IPS DF 6.9 (cell line): Measurements from ENCODE around the gene PBX2.
"Not testable (repeated sequence)": the region's sequence is repeated elsewhere in the genome, so short reads cannot be mapped to it uniquely, and the experiment has no call there.

Experiments used
- DNase-seq: peaks from one replicate; pipeline ENCODE4 v3.0.0-alpha.2; 2013; ENCODE audit warnings: low read depth, low spot score
- H3K27ac ChIP-seq: one replicate; pipeline ENCODE4 v1.5.1; 2013; ENCODE audit warnings: low read length, control low read depth
- H3K27me3 ChIP-seq: 2 replicates; pipeline ENCODE4 v1.6.1; 2013; ENCODE audit warnings: mild to moderate bottlenecking, low read length; ENCODE audit not compliant: control insufficient read depth, insufficient read depth
- H3K36me3 ChIP-seq: 2 replicates; pipeline ENCODE4 v1.6.1; 2013; ENCODE audit warnings: low read length; ENCODE audit not compliant: control insufficient read depth, insufficient read depth
- H3K4me1 ChIP-seq: 2 replicates; pipeline ENCODE4 v1.6.1; 2013; ENCODE audit warnings: low read length; ENCODE audit not compliant: control insufficient read depth, insufficient read depth
- H3K4me3 ChIP-seq: 2 replicates; pipeline ENCODE4 v1.5.1; 2013; ENCODE audit warnings: mild to moderate bottlenecking, low read length
- H3K9me3 ChIP-seq: 2 replicates; pipeline ENCODE4 v1.6.1; 2013; ENCODE audit warnings: low read length, inconsistent platforms; ENCODE audit not compliant: control insufficient read depth, insufficient read depth
- WGBS: extraction: QIAGEN DNeasy Blood & Tissue Kit; methylation state at CpG from one replicate; pipeline ENCODE4 v1.1.7; 2013; ENCODE audit warnings: mixed read lengths, missing lambda C conversion rate; ENCODE audit not compliant: insufficient read length, insufficient coverage; 5-methylcytosine and 5-hydroxymethylcytosine counted together

PBX2 gene

GRCh38 chr6:32149932-32150870 is 39.8 kb downstream of the PBX2 start:
- no CpG with 5 or more reads among the region's 55 CpGs for WGBS
- DNase-seq: no peak
- no peaks in the 10 kb centered on the region for H3K9me3 ChIP-seq
- no peaks in the 10 kb centered on the region for H3K36me3 ChIP-seq
- no peaks in the 10 kb centered on the region for H3K27me3 ChIP-seq
- H3K27ac ChIP-seq: no peak overlapping the region
- H3K4me1 ChIP-seq: peaks cover 9% of the 10 kb centered on the region
- H3K4me3 ChIP-seq: peak overlapping the region; percentile 57; the same call in 1 of the 2 replicates

DNA sequence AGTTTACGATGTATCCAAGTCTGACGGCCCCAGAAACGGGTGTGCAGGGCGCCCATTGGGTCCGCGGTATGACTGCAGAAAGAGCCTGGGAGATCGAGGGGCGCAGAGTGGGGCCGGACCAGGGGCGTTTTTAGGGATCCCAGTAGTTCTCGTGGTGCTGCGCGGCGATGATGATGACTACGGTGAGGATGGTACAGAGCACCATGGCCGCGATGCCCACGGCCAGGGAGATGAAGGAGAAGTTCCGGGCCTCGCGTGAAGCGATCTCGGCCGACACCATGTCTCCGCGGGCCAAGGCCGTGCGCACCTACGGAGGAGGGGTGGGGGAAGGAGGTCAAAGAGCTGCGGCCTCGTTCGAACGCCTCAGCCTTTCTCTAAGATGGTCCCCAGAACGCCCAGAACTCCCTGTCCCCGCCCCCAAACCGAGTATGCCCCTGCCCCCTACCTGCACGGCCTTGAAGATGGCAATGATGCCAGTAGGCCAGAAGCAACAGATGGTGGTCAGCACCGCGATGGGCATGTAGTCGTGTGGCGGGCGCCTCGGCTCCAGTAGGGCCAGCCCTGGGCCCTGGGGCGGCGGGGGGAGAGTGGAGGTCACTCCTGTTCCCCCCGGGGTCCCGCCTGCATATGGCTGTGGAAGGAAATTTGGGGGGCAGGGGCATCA is 40.8 kb downstream of the PBX2 start:
- Histone ChIP-seq H3K9me3 (no peaks in the 10 kb centered on the region), H3K4me3 (no peak overlapping the region), H3K27me3 (no peaks in the 10 kb centered on the region), H3K27ac (no peak overlapping the region), H3K4me1 (peaks cover 9% of the 10 kb centered on the region), H3K36me3 (no peaks in the 10 kb centered on the region)
- WGBS: no CpG with 5 or more reads among the region's 47 CpGs
- DNase-seq: no peak

- DNase-seq: no peak
- WGBS: no CpG with 5 or more reads among the region's 39 CpGs
- no peak overlapping the region for H3K27ac ChIP-seq
- no peaks in the 10 kb centered on the region for H3K36me3 ChIP-seq
- peaks cover 9% of the 10 kb centered on the region for H3K4me1 ChIP-seq
- H3K27me3 ChIP-seq: no peaks in the 10 kb centered on the region
- H3K9me3 ChIP-seq: no peaks in the 10 kb centered on the region
- no peak overlapping the region for H3K4me3 ChIP-seq
Measured at GRCh38 chr6:32148289-32149091, 41.5 kb downstream of the PBX2 start.

- WGBS: no CpG with 5 or more reads among the region's 4 CpGs
Measured at GRCh38 chr6:32147401-32148132, 42.4 kb downstream of the PBX2 start.

DNA sequence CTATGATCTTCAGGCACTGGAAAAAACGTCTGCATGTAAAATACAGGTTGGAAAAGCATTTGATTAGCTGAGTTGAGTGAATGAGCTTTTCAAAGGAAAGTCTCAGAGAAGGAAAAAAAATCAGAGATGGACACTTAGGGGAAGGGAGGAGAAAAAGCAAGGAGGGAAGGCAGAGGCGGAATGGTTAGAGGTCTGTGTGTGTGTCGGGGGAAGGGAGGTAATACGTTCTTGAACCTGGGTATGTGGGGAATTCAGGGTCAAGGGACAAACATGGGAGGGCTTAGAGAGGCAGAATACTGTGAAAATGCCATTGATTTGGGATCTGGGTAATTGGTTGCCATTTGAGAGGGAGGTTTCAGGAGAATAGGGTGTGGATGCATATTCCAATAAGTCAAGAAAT is 43.3 kb downstream of the PBX2 start:
- Histone ChIP-seq H3K9me3 (no peaks in the 10 kb centered on the region), H3K36me3 (no peaks in the 10 kb centered on the region), H3K4me1 (peaks cover 7% of the 10 kb centered on the region), H3K27me3 (no peaks in the 10 kb centered on the region), H3K4me3 (no peak overlapping the region), H3K27ac (no peak overlapping the region)
- no CpG with 5 or more reads among the region's 4 CpGs for WGBS
- DNase-seq: no peak

More at GRCh38 chr6:32147401-32148132, 42.4 kb downstream of the PBX2 start:
- no peak for DNase-seq
- no peak overlapping the region for H3K4me3 ChIP-seq
- H3K4me1 ChIP-seq: peaks cover 9% of the 10 kb centered on the region
- H3K27me3 ChIP-seq: no peaks in the 10 kb centered on the region
- no peaks in the 10 kb centered on the region for H3K9me3 ChIP-seq
- H3K36me3 ChIP-seq: no peaks in the 10 kb centered on the region
- H3K27ac ChIP-seq: no peak overlapping the region

DNA sequence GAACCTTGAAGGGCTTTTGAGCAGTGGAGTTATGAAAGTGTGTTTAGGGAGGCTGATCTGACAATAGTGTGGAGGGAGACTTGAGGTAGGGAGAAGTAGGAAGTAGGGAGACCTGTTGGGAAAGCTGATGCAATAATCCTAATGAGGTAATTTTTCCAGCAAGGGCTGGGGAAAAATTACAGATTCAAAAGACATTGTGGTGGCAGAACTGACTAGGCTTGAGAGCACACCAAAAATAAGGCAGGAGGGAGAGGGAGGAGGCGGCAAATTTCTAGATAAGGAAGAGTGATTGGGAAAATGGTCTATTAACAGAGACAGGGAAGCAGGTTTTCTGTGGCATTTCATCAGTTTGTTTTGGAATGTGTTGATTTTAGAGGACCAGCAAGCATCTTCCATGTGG is 43.7 kb downstream of the PBX2 start:
- WGBS: no CpG with 5 or more reads among the region's 1 CpG
- no peaks in the 10 kb centered on the region for H3K9me3 ChIP-seq
- H3K27ac ChIP-seq: no peak overlapping the region
- no peak for DNase-seq
- H3K4me3 ChIP-seq: no peak overlapping the region
- H3K36me3 ChIP-seq: no peaks in the 10 kb centered on the region
- peaks cover 6% of the 10 kb centered on the region for H3K4me1 ChIP-seq
- H3K27me3 ChIP-seq: no peaks in the 10 kb centered on the region

DNA sequence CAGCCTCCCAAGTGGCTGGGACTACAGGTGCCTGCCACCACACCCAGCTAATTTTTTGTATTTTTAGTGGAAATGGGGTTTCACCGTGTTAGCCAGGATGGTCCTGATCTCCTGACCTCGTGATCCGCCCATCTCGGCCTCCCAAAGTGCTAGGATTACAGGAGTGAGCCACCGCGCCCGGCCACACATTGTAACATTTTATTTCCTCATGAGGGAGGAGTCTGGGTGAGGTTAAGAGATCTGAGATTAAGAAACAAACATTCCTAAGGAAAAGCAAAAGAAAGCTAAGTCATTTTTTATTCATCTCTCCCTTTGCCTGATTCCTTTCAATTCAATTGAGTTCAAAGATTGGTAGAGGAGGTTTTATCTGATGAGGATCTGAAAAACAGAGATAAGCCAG is 45.8 kb downstream of the PBX2 start:
- not testable (repeated sequence) for H3K27me3 ChIP-seq, H3K4me3 ChIP-seq

DNA sequence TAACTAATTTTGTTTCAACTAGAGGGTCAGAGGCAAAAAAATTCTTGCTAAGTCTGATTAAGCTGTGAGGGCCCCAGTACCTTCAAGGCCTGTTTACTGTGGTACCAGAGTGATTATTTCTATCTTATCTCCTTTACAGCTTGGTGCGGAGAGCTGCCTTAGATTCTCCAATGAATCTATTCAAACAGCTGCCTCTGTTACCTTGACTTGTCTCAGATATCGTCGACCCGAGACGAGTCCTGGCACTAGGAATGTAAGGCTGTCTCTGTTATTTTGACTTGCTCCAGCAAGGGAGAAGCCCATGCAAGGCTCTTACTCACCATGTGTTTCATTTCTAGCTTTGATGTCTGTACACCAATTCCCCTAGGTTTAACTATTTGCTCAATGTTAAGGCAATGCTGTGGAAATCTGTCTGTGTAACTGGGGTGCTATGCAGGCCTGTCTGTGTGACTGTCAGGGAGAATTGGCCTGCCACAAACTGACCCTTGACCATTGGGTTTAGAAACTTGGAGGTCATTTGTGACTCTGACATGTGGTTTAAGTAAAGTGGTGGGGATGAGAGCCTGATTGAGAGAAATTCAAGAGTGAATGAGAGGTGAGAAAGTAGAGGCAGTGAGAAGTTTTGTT is 49.5 kb downstream of the PBX2 start:
- H3K27me3 ChIP-seq: no peaks in the 10 kb centered on the region
- H3K36me3 ChIP-seq: no peaks in the 10 kb centered on the region
- no peaks in the 10 kb centered on the region for H3K4me1 ChIP-seq
- no peak overlapping the region for H3K27ac ChIP-seq
- H3K4me3 ChIP-seq: no peak overlapping the region
- WGBS: no CpG with 5 or more reads among the region's 5 CpGs
- no peak for DNase-seq
- H3K9me3 ChIP-seq: no peaks in the 10 kb centered on the region

More for the DNA sequence above, 45.8 kb downstream of the PBX2 start:
- H3K9me3 ChIP-seq, H3K36me3 ChIP-seq, DNase-seq, H3K27ac ChIP-seq, H3K4me1 ChIP-seq: not testable (repeated sequence)
- no CpG with 5 or more reads among the region's 7 CpGs for WGBS

- no peak for DNase-seq
- no CpG with 5 or more reads among the region's 5 CpGs for WGBS
Measured at GRCh38 chr6:32139590-32139989, 50.4 kb downstream of the PBX2 start.

More at GRCh38 chr6:32139590-32139989, 50.4 kb downstream of the PBX2 start:
- Histone ChIP-seq H3K36me3 (no peaks in the 10 kb centered on the region), H3K9me3 (no peaks in the 10 kb centered on the region), H3K4me3 (no peak overlapping the region), H3K27ac (no peak overlapping the region), H3K27me3 (no peaks in the 10 kb centered on the region), H3K4me1 (no peaks in the 10 kb centered on the region)
